HG03354 (cell line): ENCODE measurements around the gene RRAGA.
"Not testable (repeated sequence)": the region's sequence is repeated elsewhere in the genome, so short reads cannot be mapped to it uniquely, and the experiment has no call there.

ENCODE experiments used
- ATAC-seq: cut with Tn5 transposase; IDR thresholded peaks from one replicate; pipeline ENCODE4 v1.9.1; 2021; ENCODE audit warnings: mild to moderate bottlenecking; ENCODE audit not compliant: unreplicated experiment, poor library complexity, severe bottlenecking

Gene RRAGA

GRCh38 chr9:19074836-19075235, 25.6 kb downstream of the RRAGA start:
- ATAC-seq, result no peak

GRCh38 chr9:19085295-19085694, 36.1 kb downstream of the RRAGA start:
- no peak for ATAC-seq

- ATAC-seq, result no peak
Measured at GRCh38 chr9:19087106-19088000, 38.1 kb downstream of the RRAGA start.

GRCh38 chr9:19097431-19097830, 48.2 kb downstream of the RRAGA start:
- not testable (repeated sequence) for ATAC-seq
